K562 (cell line): Measurements from ENCODE around the gene HK1. TPM values are rescaled to one million over a fixed set of nuclear protein-coding genes. Genes with fewer than 3 reads are reported as not detected.
A peak's percentile ranks its signal among the peaks of the same experiment; 100 is the strongest.

Experiments used
- ATF1 ChIP-seq, 2 experiments: fragments of 450-650 bp in 1 of 2; IDR thresholded peaks; 2 replicates each; pipeline ENCODE4 v1.6.1; 2016; ENCODE audit warnings: missing compliant biosample characterization in 1 of 2, missing genetic modification characterization in 1 of 2
- ATF3 ChIP-seq, 2 experiments: fragments of 450-650 bp in 1 of 2; sonication (generic) in 1 of 2; formaldehyde crosslinking in 1 of 2; IDR thresholded peaks in 1 of 2; conservative IDR thresholded peaks in 1 of 2; 2 replicates each; pipeline versions ENCODE4 v1.6.1 to v1.8.1; 2016 to 2023; ENCODE audit warnings: mild to moderate bottlenecking in 2 of 2, moderate library complexity in 2 of 2, inconsistent platforms in 1 of 2, missing genetic modification reagents in 1 of 2
- BACH1 ChIP-seq: fragments of 200-800 bp; sonication (Bioruptor generic); IDR thresholded peaks from 2 replicates; pipeline ENCODE4 v1.6.1; 2016; ENCODE audit warnings: missing genetic modification characterization, missing compliant biosample characterization
- ETV5 ChIP-seq: sonication (generic); formaldehyde crosslinking; IDR thresholded peaks from 2 replicates; pipeline ENCODE4 v1.4.0; 2020; ENCODE audit warnings: low read depth, mild to moderate bottlenecking, missing genetic modification reagents
- FOSL1 ChIP-seq: fragments of 200-800 bp; sonication (Bioruptor generic); conservative IDR thresholded peaks from 2 replicates; pipeline ENCODE4 v1.6.1; 2016; ENCODE audit warnings: missing genetic modification characterization, missing compliant biosample characterization
- FOXJ3 ChIP-seq: sonication (generic); formaldehyde crosslinking; IDR thresholded peaks from 2 replicates; pipeline ENCODE4 v1.4.0; 2020; ENCODE audit warnings: mild to moderate bottlenecking, missing genetic modification reagents
- FUS ChIP-seq: fragments of 200-400 bp; formaldehyde crosslinking; optimal IDR thresholded peaks from 2 replicates; pipeline ENCODE3; 2017; ENCODE audit warnings: low read depth, low read length
- HCFC1 ChIP-seq: IDR thresholded peaks from 2 replicates; pipeline ENCODE4 v1.6.1; 2012; ENCODE audit warnings: low read depth, low read length, improper control_type of control experiment
- HEY1 ChIP-seq: fragments of 250-450 bp; sonication (Bioruptor Pico); IDR thresholded peaks from 2 replicates; pipeline ENCODE4 v1.5.0; 2020; ENCODE audit warnings: mild to moderate bottlenecking, moderate library complexity, borderline replicate concordance
- HMBOX1 ChIP-seq: sonication (generic); IDR thresholded peaks from 2 replicates; pipeline ENCODE4 v1.6.1; 2016
- JUND ChIP-seq, 2 experiments: IDR thresholded peaks; 2 replicates in 1 of 2; 3 replicates in 1 of 2; pipeline ENCODE4 v1.6.1; 2011; ENCODE audit warnings: borderline replicate concordance in 2 of 2, low read depth in 2 of 2, low read length in 2 of 2, improper control_type of control experiment in 1 of 2, missing biosample characterization in 1 of 2, missing genetic modification characterization in 1 of 2, missing genetic modification reagents in 1 of 2
- KAT2B ChIP-seq: IDR thresholded peaks from one replicate; pipeline ENCODE4 v1.6.1; 2012; ENCODE audit warnings: low read depth, mild to moderate bottlenecking, control low read depth, inconsistent platforms, low read length, moderate library complexity
- KDM1A ChIP-seq, 2 experiments: fragments of 450-650 bp; IDR thresholded peaks; 2 replicates each; pipeline ENCODE4 v1.6.1; 2016; ENCODE audit warnings: mild to moderate bottlenecking in 2 of 2
- MAFF ChIP-seq: IDR thresholded peaks from 2 replicates; pipeline ENCODE4 v1.6.1; 2012; ENCODE audit warnings: low read length, improper control_type of control experiment
- NBN ChIP-seq: fragments of 450-650 bp; IDR thresholded peaks from 2 replicates; pipeline ENCODE4 v1.6.1; 2016; ENCODE audit warnings: low read depth, mild to moderate bottlenecking
- OTX1 ChIP-seq: fragments of 450-650 bp; formaldehyde crosslinking; IDR thresholded peaks from 2 replicates; pipeline ENCODE4 v1.4.0; 2022; ENCODE audit warnings: mild to moderate bottlenecking
- PRPF4 ChIP-seq: fragments of 200-400 bp; formaldehyde crosslinking; IDR thresholded peaks from one replicate; pipeline ENCODE4 v1.6.1; 2017; ENCODE audit warnings: low read length, low read depth, mild to moderate bottlenecking; ENCODE audit not compliant: insufficient read depth, poor library complexity, severe bottlenecking
- SMARCA4 ChIP-seq: fragments of 450-650 bp; IDR thresholded peaks from 2 replicates; pipeline ENCODE4 v1.6.1; 2016
- U2AF2 ChIP-seq: fragments of 200-400 bp; formaldehyde crosslinking; optimal IDR thresholded peaks from 2 replicates; pipeline ENCODE3; 2017; ENCODE audit warnings: low read depth, mild to moderate bottlenecking, low read length
- XRCC5 ChIP-seq: fragments of 200-400 bp; formaldehyde crosslinking; IDR thresholded peaks from 2 replicates; pipeline ENCODE4 v1.6.1; 2017; ENCODE audit warnings: low read depth, mild to moderate bottlenecking, low read length
- ZNF146 ChIP-seq: IDR thresholded peaks from one replicate; pipeline ENCODE4 v1.6.1; 2018; ENCODE audit warnings: missing compliant biosample characterization; ENCODE audit not compliant: unreplicated experiment
- ZNF3 ChIP-seq: fragments of 250-450 bp; sonication (Bioruptor Pico); IDR thresholded peaks from 2 replicates; pipeline ENCODE4 v1.5.0; 2021; ENCODE audit warnings: mild to moderate bottlenecking, moderate library complexity
- polyA plus RNA-seq, 8 experiments: library from polyadenylated mRNA; depleted of rRNA in 4 of 8; stranded (reverse) in 5 of 8; unstranded in 3 of 8; fragments of >200 nt; fragmentation: Nextera tagmentation in 2 of 8; fragmentation: Illumina TruSeq in 1 of 8; extraction: Ambion mirVana in 2 of 8; extraction: Trizol in 1 of 8; gene quantifications; 2 replicates each; pipeline versions ENCODE4 v1.2.1 to v1.2.3, GENCODE V29; 2011 to 2014; ENCODE audit warnings: inconsistent platforms in 1 of 8, missing spikeins in 1 of 8
- total RNA-seq, 7 experiments: library from RNA; depleted of rRNA in 6 of 7; stranded (reverse); fragments of >200 nt in 6 of 7; fragmentation: Illumina TruSeq in 2 of 7; extraction: Trizol in 2 of 7; gene quantifications; 2 replicates each; pipeline versions ENCODE4 v1.2.1 to v1.2.3, GENCODE V29; 2011 to 2021; ENCODE audit warnings: low replicate concordance in 1 of 7

Gene HK1
- total and polyA plus RNA-seq, 9 of the 15 experiments (the other 6 are each of a cell fraction or from before 2014, with no cell fraction given): 29.2 to 444 (median 193) TPM

GRCh38 chr10:69446650-69447151 is 168.4 kb downstream of the HK1 start (continued):
- TF ChIP-seq SMARCA4 (peak; percentile 92), U2AF2 (no peak), NBN (peak; percentile 56; the same call in 1 of the 2 replicates), BACH1 (peak; percentile 88), ZNF3 (no peak), PRPF4 (no peak), HMBOX1 (peak; percentile 56; the same call in 1 of the 2 replicates), JUND (IDR thresholded peaks at IDR 0.05; ENCODE audit: borderline replicate concordance, low read depth, low read length) (peak; percentile 79), JUND (tag; IDR thresholded peaks at IDR 0.05; ENCODE audit: borderline replicate concordance, low read depth, low read length) (peak; percentile 85; the same call in 2 of the 3 replicates), FOXJ3 (no peak), ETV5 (CRISPR knock-in tag) (no peak), KAT2B (no peak), FUS (no peak), XRCC5 (no peak), HEY1 (CRISPR knock-in tag) (0 out of 2 replicates have a peak, but pooled peaks have one; percentile 32), ZNF146 (CRISPR knock-in tag) (no peak), FOSL1 (tag) (peak; percentile 98), KDM1A (IDR thresholded peaks at IDR 0.05) (no peak), ATF3 (IDR thresholded peaks at IDR 0.05) (peak; percentile 87), ATF3 (CRISPR knock-in tag; conservative IDR thresholded peaks at IDR 0.05) (no peak), ATF1 (CRISPR knock-in tag; IDR thresholded peaks at IDR 0.05) (no peak), ATF1 (tag; IDR thresholded peaks at IDR 0.05) (peak; percentile 46; the same call in 1 of the 2 replicates), MAFF (peak; percentile 97), OTX1 (CRISPR knock-in tag) (no peak), HCFC1 (no peak)
